Thoracic aorta (tissue), 2 donors: Measurements from ENCODE around the gene C6orf15. TPM values are rescaled to one million over a fixed set of nuclear protein-coding genes. Genes with fewer than 3 reads are reported as not detected.

Source experiments
- ATAC-seq: fragments of 150-250 bp; one replicate; pipeline ENCODE4 v1.8.0; 2017; ENCODE audit warnings: low read depth; ENCODE audit not compliant: insufficient number of reproducible peaks, low FRiP score
- DNase-seq: peaks from one replicate; pipeline ENCODE4 v3.0.0-alpha.2; 2020; ENCODE audit warnings: low spot score
- H3K27ac ChIP-seq, 2 donors: fragments of 200-600 bp; sonication (generic); 1 replicate in 1 of 2; 2 replicates in 1 of 2; pipeline ENCODE4 v1.5.1; 2016; ENCODE audit warnings: mild to moderate bottlenecking in 2 of 2, moderate library complexity in 2 of 2
- H3K27me3 ChIP-seq: fragments of 200-600 bp; sonication (generic); replicated peaks from 2 replicates; pipeline ENCODE4 v1.6.0; 2016; ENCODE audit warnings: mild to moderate bottlenecking; ENCODE audit not compliant: insufficient read depth
- H3K36me3 ChIP-seq: fragments of 200-600 bp; sonication (generic); one replicate; pipeline ENCODE4 v1.5.1; 2016
- H3K4me1 ChIP-seq, 2 donors: fragments of 200-600 bp; sonication (generic); 1 replicate in 1 of 2; 2 replicates in 1 of 2; pipeline versions ENCODE4 v1.5.1 to v1.6.0; 2016; ENCODE audit warnings: low read depth in 2 of 2, mild to moderate bottlenecking in 1 of 2; ENCODE audit not compliant: control insufficient read depth in 1 of 2
- H3K4me3 ChIP-seq: fragments of 200-600 bp; sonication (generic); 2 replicates; pipeline ENCODE4 v1.5.1; 2016; ENCODE audit warnings: mild to moderate bottlenecking
- H3K9me3 ChIP-seq: fragments of 200-600 bp; sonication (generic); 2 replicates; pipeline ENCODE4 v1.5.1; 2016
- CTCF ChIP-seq: fragments of 200-600 bp; sonication (generic); IDR thresholded peaks from one replicate; pipeline ENCODE4 v1.5.1; 2019; ENCODE audit warnings: antibody characterized with exemption
- total RNA-seq, 2 donors: library from RNA; depleted of rRNA; stranded (reverse); fragments of >200 nt; gene quantifications; one replicate each; pipeline versions ENCODE4 v1.1.0 to v1.2.3, GENCODE V29; 2016

Gene C6orf15
- total RNA-seq, 2 donors from 2014 or later = not detected

GRCh38 chr6:31081872-31082271 is 30.5 kb downstream of the C6orf15 start:
- no peak for ATAC-seq
- no peaks in the 10 kb centered on the region for H3K36me3 ChIP-seq
- H3K4me3 ChIP-seq = no peak overlapping the region
- DNase-seq = no peak
- H3K4me1 ChIP-seq = peaks cover 0 to under 1% of the 10 kb centered on the region in 2 donors
- H3K27ac ChIP-seq = no peak overlapping the region
- no peaks in the 10 kb centered on the region for H3K9me3 ChIP-seq
- no peaks in the 10 kb centered on the region for H3K27me3 ChIP-seq
- TF ChIP-seq CTCF = no peak

- no peaks in the 10 kb centered on the region for H3K9me3 ChIP-seq
- DNase-seq = peak; percentile 33
- H3K27ac ChIP-seq = no peak overlapping the region
- TF ChIP-seq CTCF = peak; percentile 75
- ATAC-seq = no peak
- H3K4me1 ChIP-seq = no peaks in the 10 kb centered on the region
- H3K36me3 ChIP-seq = no peaks in the 10 kb centered on the region
- H3K27me3 ChIP-seq = no peaks in the 10 kb centered on the region
- H3K4me3 ChIP-seq = peak overlapping the region; percentile 49
Measured at GRCh38 chr6:31079656-31080261, 32.6 kb downstream of the C6orf15 start.

GRCh38 chr6:31076611-31077010 is 35.8 kb downstream of the C6orf15 start:
- no peaks in the 10 kb centered on the region for H3K4me1 ChIP-seq
- H3K4me3 ChIP-seq = no peak overlapping the region
- H3K27me3 ChIP-seq = no peaks in the 10 kb centered on the region
- H3K27ac ChIP-seq = no peak overlapping the region
- H3K36me3 ChIP-seq = no peaks in the 10 kb centered on the region
- no peak for TF ChIP-seq CTCF
- DNase-seq = no peak
- no peak for ATAC-seq
- no peaks in the 10 kb centered on the region for H3K9me3 ChIP-seq

GRCh38 chr6:31075528-31075927 is 36.8 kb downstream of the C6orf15 start:
- Histone ChIP-seq H3K36me3 (no peaks in the 10 kb centered on the region), H3K27me3 (no peaks in the 10 kb centered on the region), H3K4me1 (no peaks in the 10 kb centered on the region), H3K9me3 (no peaks in the 10 kb centered on the region), H3K4me3 (no peak overlapping the region), H3K27ac (no peak overlapping the region)
- no peak for ATAC-seq
- no peak for TF ChIP-seq CTCF
- DNase-seq = no peak

GRCh38 chr6:31074401-31074800 is 38.0 kb downstream of the C6orf15 start:
- Histone ChIP-seq H3K9me3 (no peaks in the 10 kb centered on the region), H3K4me3 (no peak overlapping the region), H3K4me1 (no peaks in the 10 kb centered on the region), H3K27me3 (no peaks in the 10 kb centered on the region), H3K36me3 (no peaks in the 10 kb centered on the region), H3K27ac (no peak overlapping the region)
- TF ChIP-seq CTCF = no peak
- no peak for DNase-seq
- ATAC-seq = no peak
